Panc1 (cell line): ENCODE measurements around the gene OR4D2. TPM values are rescaled to one million over a fixed set of nuclear protein-coding genes. Genes with fewer than 3 reads are reported as not detected.

Experiments used
- ATAC-seq: fragments of 200-7000 bp; cut with Tn5 transposase; 2 replicates; pipeline ENCODE4 v1.9.1; 2020; ENCODE audit warnings: mild to moderate bottlenecking, moderate library complexity
- BruUV-seq: library from RNA; stranded (reverse); fragments of 400-500 nt; replicated peaks from 2 replicates; lab custom pipeline; 2021; lab: Mats Ljungman, UMichigan
- CTCF ChIA-PET: fragments of 300-600 bp; sonication (Branson Sonifier 250); formaldehyde crosslinking; loops from one replicate; lab custom pipeline; 2022; ENCODE audit warnings: antibody characterized with exemption; lab: Charles Lee
- POLR2A ChIA-PET: fragments of 300-600 bp; sonication (Branson Sonifier 250); formaldehyde crosslinking; loops from one replicate; lab custom pipeline; 2022; ENCODE audit warnings: antibody characterized with exemption; lab: Charles Lee
- DNase-seq: peaks from one replicate; pipeline ENCODE4 v3.0.0-alpha.2; 2010; ENCODE audit warnings: low read depth, low spot score
- H3K27ac ChIP-seq: 2 replicates; pipeline ENCODE4 v1.5.1; 2011; ENCODE audit warnings: mild to moderate bottlenecking, low read length, inconsistent platforms
- H3K27me3 ChIP-seq: fragments of 200-500 bp; sonication (Bioruptor generic); 2 replicates; pipeline ENCODE4 v1.6.0; 2014; ENCODE audit warnings: low read length, inconsistent platforms; ENCODE audit not compliant: control insufficient read depth, insufficient read depth
- H3K36me3 ChIP-seq: fragments of 200-500 bp; sonication (Bioruptor generic); 2 replicates; pipeline ENCODE4 v1.5.1; 2014; ENCODE audit warnings: inconsistent platforms, mild to moderate bottlenecking, low read length, moderate library complexity; ENCODE audit not compliant: control insufficient read depth, insufficient read depth
- H3K4me1 ChIP-seq: 2 replicates; pipeline ENCODE4 v1.5.1; 2011; ENCODE audit warnings: inconsistent platforms, mild to moderate bottlenecking, low read length, moderate library complexity; ENCODE audit not compliant: control insufficient read depth, insufficient read depth
- H3K4me3 ChIP-seq, 2 experiments: 2 replicates each; pipeline ENCODE4 v1.5.1; 2011 to 2012; ENCODE audit warnings: low read depth in 2 of 2, low read length in 2 of 2, mild to moderate bottlenecking in 2 of 2, inconsistent platforms in 1 of 2, moderate library complexity in 1 of 2
- H3K9me3 ChIP-seq: fragments of 200-500 bp; sonication (Bioruptor generic); 2 replicates; pipeline ENCODE4 v1.5.1; 2014; ENCODE audit warnings: low read depth, mild to moderate bottlenecking, inconsistent platforms, low read length, moderate library complexity; ENCODE audit not compliant: control insufficient read depth, insufficient read depth
- CTCF ChIP-seq: fragments of 450-650 bp; IDR thresholded peaks from 2 replicates; pipeline ENCODE4 v1.5.1; 2017; ENCODE audit warnings: mild to moderate bottlenecking
- POLR2AphosphoS5 ChIP-seq: IDR thresholded peaks from 2 replicates; pipeline ENCODE4 v1.6.1; 2012; ENCODE audit warnings: mild to moderate bottlenecking, low read depth, low read length, moderate library complexity
- REST ChIP-seq, 2 experiments: IDR thresholded peaks; 2 replicates each; pipeline ENCODE4 v1.6.1; 2011 to 2012; ENCODE audit warnings: low read depth in 2 of 2, control low read depth in 1 of 2, low read length in 1 of 2, mild to moderate bottlenecking in 1 of 2, moderate library complexity in 1 of 2; ENCODE audit not compliant: insufficient read depth in 1 of 2
- SIN3A ChIP-seq: IDR thresholded peaks from 2 replicates; pipeline ENCODE4 v1.6.1; 2012; ENCODE audit warnings: low read depth, mild to moderate bottlenecking, low read length, moderate library complexity, borderline replicate concordance; ENCODE audit not compliant: insufficient read depth
- TCF7L2 ChIP-seq: IDR thresholded peaks from 2 replicates; pipeline ENCODE4 v1.6.1; 2011; ENCODE audit warnings: mild to moderate bottlenecking, low read depth, low read length, inconsistent platforms
- in situ Hi-C: cut with HindIII; loops from 2 replicates; pipeline ENCODE4 v1.10.0; 2016; ENCODE audit warnings: low sequenced_read_pairs, low pct_unique_long_range_greater_than_20kb
- intact Hi-C: fragments of 100-400 bp; cut with micrococcal nuclease; formaldehyde crosslinking; loops from one replicate; pipeline ENCODE4 v1.10.0; 2022; ENCODE audit not compliant: unreplicated experiment
- total RNA-seq: library from RNA; stranded (reverse); gene quantifications from one replicate; pipeline ENCODE4 v1.2.1, GENCODE V29; 2021; ENCODE audit not compliant: unreplicated experiment

Gene OR4D2
- total RNA-seq, 1 experiment from 2014 or later = not detected

DNA sequence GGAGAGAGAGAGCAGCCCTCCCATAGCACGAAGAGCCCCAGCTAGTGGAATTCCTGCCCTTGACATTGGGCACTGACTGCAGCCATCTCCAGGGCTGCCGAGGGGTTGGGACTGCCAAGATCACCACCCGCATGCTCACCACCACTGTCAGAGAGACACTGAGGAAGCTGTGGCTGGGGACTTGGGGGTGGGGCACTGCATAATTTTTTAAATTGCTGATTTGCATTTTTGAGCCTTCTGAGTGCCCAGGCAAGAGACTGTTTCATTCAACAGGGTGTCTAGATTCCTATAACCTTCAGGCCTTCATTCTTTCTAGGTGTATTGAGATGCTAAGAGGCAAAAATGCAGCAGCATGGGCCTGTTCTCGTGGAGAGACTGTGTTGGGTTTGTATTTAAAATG lies 16.7 kb downstream of the OR4D2 start:
- no peaks in the 10 kb centered on the region for H3K4me1 ChIP-seq
- DNase-seq (no peak), ATAC-seq (no peak)
- no peak overlapping the region for H3K27ac ChIP-seq
- no peaks in the 10 kb centered on the region for H3K9me3 ChIP-seq
- TF ChIP-seq TCF7L2 = no peak
- no peak for TF ChIP-seq POLR2AphosphoS5
- TF ChIP-seq REST (IDR thresholded peaks at IDR 0.05; ENCODE audit: insufficient read depth in 1 of 2, low read depth in 2 of 2, low read length in 1 of 2) = no peak
- no peak for TF ChIP-seq CTCF
- TF ChIP-seq SIN3A = no peak
- no peaks in the 10 kb centered on the region; the same call in 1 of the 2 replicates for H3K27me3 ChIP-seq
- no peaks in the 10 kb centered on the region for H3K36me3 ChIP-seq
- no peak overlapping the region for H3K4me3 ChIP-seq
- ChIA-PET POLR2A (no interaction called here), CTCF (no interaction called here)
- no TSS peak for BruUV-seq
- intact Hi-C loops (no loop called here), in situ Hi-C loops (no loop called here)

DNA sequence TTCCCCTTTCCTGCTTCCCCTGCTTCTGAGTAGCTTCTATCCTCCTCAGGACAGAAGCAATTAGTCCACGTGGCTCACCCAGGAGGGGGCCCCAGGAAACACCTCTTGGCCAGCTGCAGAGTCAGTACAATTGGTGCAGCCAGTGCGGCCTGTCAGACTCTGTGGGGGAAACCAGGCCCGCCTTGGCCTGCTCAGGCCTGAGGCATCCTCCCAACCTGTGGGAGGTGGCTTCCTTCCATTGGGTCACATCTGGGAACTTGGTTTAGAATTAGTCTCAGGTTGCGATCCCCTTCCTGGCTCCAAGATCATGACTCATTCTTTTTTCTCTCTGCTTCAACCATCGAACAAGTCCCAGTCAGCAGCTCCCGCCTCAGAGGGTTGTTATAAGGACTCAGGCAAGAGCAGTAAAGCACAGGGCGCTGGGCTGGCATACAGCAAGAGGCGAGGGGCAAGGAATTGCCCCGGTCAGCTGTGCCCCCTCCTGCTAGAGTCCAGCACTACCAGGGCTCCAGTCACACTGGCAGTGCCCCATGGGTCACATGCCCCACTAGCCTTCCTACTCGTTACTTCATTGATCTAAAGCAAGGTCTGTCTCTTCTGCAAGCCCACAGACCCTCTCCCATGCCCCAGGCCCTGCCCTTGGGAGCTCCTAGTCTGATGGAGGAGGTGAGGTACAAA lies 17.7 kb downstream of the OR4D2 start:
- no peak for TF ChIP-seq CTCF
- no peak for TF ChIP-seq REST (IDR thresholded peaks at IDR 0.05; ENCODE audit: insufficient read depth in 1 of 2, low read depth in 2 of 2, low read length in 1 of 2)
- TF ChIP-seq TCF7L2 = no peak
- TF ChIP-seq POLR2AphosphoS5 = no peak
- TF ChIP-seq SIN3A = no peak
- Histone ChIP-seq H3K4me3 (no peak overlapping the region), H3K27me3 (no peaks in the 10 kb centered on the region; the same call in 1 of the 2 replicates), H3K27ac (no peak overlapping the region), H3K9me3 (no peaks in the 10 kb centered on the region), H3K4me1 (no peaks in the 10 kb centered on the region), H3K36me3 (no peaks in the 10 kb centered on the region)
- ChIA-PET POLR2A (no interaction called here), CTCF (no interaction called here)
- ATAC-seq (no peak), DNase-seq (no peak)
- intact Hi-C loops (no loop called here), in situ Hi-C loops (no loop called here)
- no TSS peak for BruUV-seq
